ENCODE results near the gene FOXC2. TPM values are rescaled to one million over a fixed set of nuclear protein-coding genes. Genes with fewer than 3 reads are reported as not detected.

The FOXC2 gene
- polyA plus RNA-seq, 1 of the 3 experiments (the other 2 are of a cell fraction) = 1.3 TPM

GRCh38 chr16:86569701-86570447, 3.2 kb downstream of the FOXC2 start (continued):
- TF ChIP-seq ZBTB33 (IDR thresholded peaks at IDR 0.05; ENCODE audit: borderline replicate concordance, low read depth) = no peak
- TF ChIP-seq POLR2AphosphoS5 (IDR thresholded peaks at IDR 0.05; ENCODE audit: low read depth, low read length) = no peak
- no peak for TF ChIP-seq CTCF (IDR thresholded peaks at IDR 0.05)
- no peak for TF ChIP-seq TCF12 (IDR thresholded peaks at IDR 0.05)

GRCh38 chr16:86570558-86571529, 4.2 kb downstream of the FOXC2 start:
- TF ChIP-seq FOXJ3 (CRISPR knock-in tag; IDR thresholded peaks at IDR 0.05) (no peak), PBX3 (IDR thresholded peaks at IDR 0.05) (no peak), CHD2 (IDR thresholded peaks at IDR 0.05; ENCODE audit: low read length, partially characterized antibody) (no peak), MEF2A (IDR thresholded peaks at IDR 0.05; ENCODE audit: borderline replicate concordance, low read depth) (no peak), NFIC (IDR thresholded peaks at IDR 0.05; ENCODE audit: borderline replicate concordance) (no peak), EZH2phosphoT487 (IDR thresholded peaks at IDR 0.05; ENCODE audit: borderline replicate concordance, low read depth) (no peak)
- peaks cover 0 to 21% of the 10 kb centered on the region in 2 experiments for H3K36me3 ChIP-seq (replicated peaks in 1 of 2; ENCODE audit: control insufficient read depth in 1 of 2, insufficient read depth in 2 of 2, low read length in 1 of 2)
- no peak overlapping the region for H2AFZ ChIP-seq (ENCODE audit: low read depth)
- H3K4me3 ChIP-seq (ENCODE audit: low read depth in 2 of 2, low read length in 1 of 2) = peak overlapping the region in 1 of 2 experiments; percentile 93; a peak in 2 of 4 replicates
- CTCF ChIA-PET = interaction anchor here (0.7 to 1.7 kb wide), 3 partner anchors 12 to 708 kb away, joined by 4 to 5 read pairs (median 4); no protein-coding TSS in a partner anchor
- H3K27ac ChIP-seq (ENCODE audit: low read depth in 2 of 2, low read length in 1 of 2) = peak overlapping the region in 1 of 2 experiments; percentile 65; a peak in 1 of 4 replicates
- H3K4me2 ChIP-seq = peak overlapping the region; percentile 77
- peak overlapping the region; percentile 93 for H3K9ac ChIP-seq
- H3F3A ChIP-seq (replicated peaks; ENCODE audit: insufficient read depth) = peaks cover 32% of the 10 kb centered on the region
- H4K20me1 ChIP-seq (ENCODE audit: insufficient read depth) = peaks cover 16% of the 10 kb centered on the region; the same call in 1 of the 2 replicates
- DNase-seq = no peak
- peaks cover 0 to 31% of the 10 kb centered on the region in 2 experiments; a peak in 2 of 4 replicates for H3K4me1 ChIP-seq (ENCODE audit: control insufficient read depth in 1 of 2, insufficient read depth in 2 of 2, low read depth in 1 of 2, low read length in 1 of 2)
- H3K79me2 ChIP-seq (ENCODE audit: insufficient read depth) = peaks cover 89% of the 10 kb centered on the region
- no peaks in the 10 kb centered on the region for H3K9me2 ChIP-seq
- POLR2A ChIA-PET = no interaction called here
- WGBS (ENCODE audit: low lambda C conversion rate) = 44% methylated on average over 28 of the region's 28 CpGs
- H3K27me3 ChIP-seq (ENCODE audit: insufficient read depth) = peaks cover under 1% of the 10 kb centered on the region; the same call in 1 of the 2 replicates
- H3K9me3 ChIP-seq = no peaks in the 10 kb centered on the region

Measured in SK-N-SH (cell line).